ENCODE results near the gene TRIM28.
"Not testable (repeated sequence)": the region's sequence is repeated elsewhere in the genome, so short reads cannot be mapped to it uniquely, and the experiment has no call there.

Gene TRIM28

GRCh38 chr19:58561373-58562121 is 17.7 kb downstream of the TRIM28 start:
- DNase-seq = no peak

- DNase-seq = peak in 2 of 5 experiments; percentile 21 to 79
Measured at GRCh38 chr19:58562122-58563033, 18.5 kb downstream of the TRIM28 start.

- DNase-seq = no peak
Measured at GRCh38 chr19:58563034-58563573, 19.2 kb downstream of the TRIM28 start.

GRCh38 chr19:58563823-58564222 is 20.0 kb downstream of the TRIM28 start:
- no peak for DNase-seq

- no peak for DNase-seq
Measured at GRCh38 chr19:58566989-58567388, 23.1 kb downstream of the TRIM28 start.

- no peak for DNase-seq
Measured at GRCh38 chr19:58568453-58569130, 24.7 kb downstream of the TRIM28 start.

- no peak for DNase-seq
Measured at GRCh38 chr19:58569191-58569942, 25.5 kb downstream of the TRIM28 start.

- no peak for DNase-seq
Measured at GRCh38 chr19:58569943-58570670, 26.2 kb downstream of the TRIM28 start.

- no peak for DNase-seq
Measured at GRCh38 chr19:58570770-58571574, 27.1 kb downstream of the TRIM28 start.

GRCh38 chr19:58571575-58571947 is 27.7 kb downstream of the TRIM28 start:
- no peak for DNase-seq

GRCh38 chr19:58572026-58572817 is 28.4 kb downstream of the TRIM28 start:
- no peak for DNase-seq

GRCh38 chr19:58572818-58573657 is 29.2 kb downstream of the TRIM28 start, which contains the start of gene MZF1:
Gene MZF1, minus strand, starts transcription at chr19:58573335. Its CDS starts 1,946 bp downstream, at chr19:58571389.
- DNase-seq = peak; percentile 99 to 100 (median 100)

GRCh38 chr19:58573658-58574164 is 29.8 kb downstream of the TRIM28 start:
- DNase-seq = no peak

- peak; percentile 47 to 88 (median 68) for DNase-seq
Measured at GRCh38 chr19:58575183-58576041, 31.5 kb downstream of the TRIM28 start.

GRCh38 chr19:58577581-58577980 is 33.7 kb downstream of the TRIM28 start:
- not testable (repeated sequence) for DNase-seq

- DNase-seq = no peak
Measured at GRCh38 chr19:58578012-58578925, 34.4 kb downstream of the TRIM28 start.

Data from T-helper 2 cell (primary cell).